Esophagus (tissue), 2 donors: ENCODE results near the gene GRAMD2B. TPM values are rescaled to one million over a fixed set of nuclear protein-coding genes. Genes with fewer than 3 reads are reported as not detected.

ENCODE experiments used
- H3K27ac ChIP-seq, 2 donors: one replicate each; pipeline ENCODE4 v1.5.1; 2013; ENCODE audit warnings: low read depth in 2 of 2, mild to moderate bottlenecking in 2 of 2, inconsistent platforms in 1 of 2, low read length in 1 of 2, moderate library complexity in 1 of 2
- H3K27me3 ChIP-seq, 2 donors: one replicate each; pipeline ENCODE4 v1.6.1; 2013; ENCODE audit warnings: low read length in 2 of 2, control low read depth in 1 of 2, mild to moderate bottlenecking in 1 of 2; ENCODE audit not compliant: insufficient read depth in 2 of 2, control insufficient read depth in 1 of 2
- H3K36me3 ChIP-seq, 2 donors: one replicate each; pipeline ENCODE4 v1.6.1; 2013; ENCODE audit warnings: low read length in 1 of 2; ENCODE audit not compliant: control insufficient read depth in 2 of 2, insufficient read depth in 2 of 2
- H3K4me1 ChIP-seq, 2 donors: one replicate each; pipeline ENCODE4 v1.6.1; 2013; ENCODE audit warnings: low read length in 1 of 2; ENCODE audit not compliant: control insufficient read depth in 2 of 2, insufficient read depth in 2 of 2
- H3K4me3 ChIP-seq, 2 donors: one replicate each; pipeline ENCODE4 v1.5.1; 2013; ENCODE audit warnings: low read length in 2 of 2, mild to moderate bottlenecking in 2 of 2, low read depth in 1 of 2, moderate library complexity in 1 of 2
- H3K9me3 ChIP-seq, 2 donors: one replicate each; pipeline ENCODE4 v1.6.1; 2013; ENCODE audit warnings: mild to moderate bottlenecking in 2 of 2, low read depth in 1 of 2, low read length in 1 of 2, moderate library complexity in 1 of 2; ENCODE audit not compliant: control insufficient read depth in 2 of 2, insufficient read depth in 1 of 2
- WGBS, 2 donors: extraction: QIAGEN DNeasy Blood & Tissue Kit; methylation state at CpG; one replicate each; pipeline ENCODE4 v1.1.7; 2013; 5-methylcytosine and 5-hydroxymethylcytosine counted together
- polyA plus RNA-seq, 2 donors: library from polyadenylated mRNA; stranded (reverse); fragments of 200-250 nt; gene quantifications; one replicate each; pipeline ENCODE4 v1.2.3, GENCODE V29; 2013
- donor health status: healthy with polysubstance abuse.
- donor health status: Bipolar disorder and iron deficiency.

GRAMD2B gene
- polyA plus RNA-seq, 2 donors, result 6.0 to 10.9 TPM

DNA sequence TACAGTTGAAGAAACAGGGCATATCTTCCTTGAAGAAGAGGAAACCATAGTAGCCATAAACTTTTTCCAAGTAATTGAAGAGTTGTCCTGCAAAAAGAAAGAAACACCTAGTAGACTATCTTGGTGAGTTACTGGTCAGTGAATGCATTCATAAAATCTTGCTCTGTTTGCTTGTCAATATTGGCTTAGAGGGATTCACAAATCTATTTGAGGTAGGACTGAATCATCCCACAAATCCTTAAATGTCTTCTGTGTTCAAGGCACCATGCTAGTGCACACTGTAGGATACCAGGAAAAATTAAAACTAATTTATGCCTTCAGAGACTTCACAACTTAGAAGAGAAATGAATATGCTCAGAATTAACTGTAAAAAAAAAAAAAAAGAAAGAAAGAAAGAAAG is 57.6 kb downstream of the GRAMD2B start:
- Histone ChIP-seq H3K36me3 (no peaks in the 10 kb centered on the region), H3K9me3 (no peaks in the 10 kb centered on the region), H3K27me3 (no peaks in the 10 kb centered on the region), H3K4me1 (no peaks in the 10 kb centered on the region), H3K27ac (no peak overlapping the region), H3K4me3 (no peak overlapping the region)

- WGBS, 2 donors, result 66 to 69% methylated on average over 2 of the region's 2 CpGs
Measured at GRCh38 chr5:126481243-126481642, 58.0 kb downstream of the GRAMD2B start.

GRCh38 chr5:126482591-126482990 is 59.4 kb downstream of the GRAMD2B start:
- no peak overlapping the region for H3K4me3 ChIP-seq
- 77 to 90% methylated on average over 1 of the region's 1 CpG for WGBS, 2 donors
- H3K27ac ChIP-seq, result no peak overlapping the region
- no peaks in the 10 kb centered on the region for H3K4me1 ChIP-seq
- no peaks in the 10 kb centered on the region for H3K9me3 ChIP-seq
- H3K36me3 ChIP-seq, result no peaks in the 10 kb centered on the region
- H3K27me3 ChIP-seq, result no peaks in the 10 kb centered on the region

More at GRCh38 chr5:126481243-126481642, 58.0 kb downstream of the GRAMD2B start:
- Histone ChIP-seq H3K9me3 (no peaks in the 10 kb centered on the region), H3K4me3 (no peak overlapping the region), H3K27ac (no peak overlapping the region), H3K4me1 (no peaks in the 10 kb centered on the region), H3K27me3 (no peaks in the 10 kb centered on the region), H3K36me3 (no peaks in the 10 kb centered on the region)

GRCh38 chr5:126483156-126483555 is 59.9 kb downstream of the GRAMD2B start:
- H3K9me3 ChIP-seq, result no peaks in the 10 kb centered on the region
- no peaks in the 10 kb centered on the region for H3K27me3 ChIP-seq
- no peaks in the 10 kb centered on the region for H3K36me3 ChIP-seq
- H3K27ac ChIP-seq, result no peak overlapping the region
- 45 to 46% methylated on average over 3 of the region's 3 CpGs for WGBS, 2 donors
- no peaks in the 10 kb centered on the region for H3K4me1 ChIP-seq
- no peak overlapping the region for H3K4me3 ChIP-seq

- Histone ChIP-seq H3K27ac (no peak overlapping the region), H3K36me3 (no peaks in the 10 kb centered on the region), H3K4me1 (no peaks in the 10 kb centered on the region), H3K4me3 (no peak overlapping the region), H3K9me3 (no peaks in the 10 kb centered on the region), H3K27me3 (no peaks in the 10 kb centered on the region)
- WGBS, 2 donors, result 89 to 91% methylated on average over 2 of the region's 2 CpGs
Measured at GRCh38 chr5:126484253-126484652, 61.0 kb downstream of the GRAMD2B start.

DNA sequence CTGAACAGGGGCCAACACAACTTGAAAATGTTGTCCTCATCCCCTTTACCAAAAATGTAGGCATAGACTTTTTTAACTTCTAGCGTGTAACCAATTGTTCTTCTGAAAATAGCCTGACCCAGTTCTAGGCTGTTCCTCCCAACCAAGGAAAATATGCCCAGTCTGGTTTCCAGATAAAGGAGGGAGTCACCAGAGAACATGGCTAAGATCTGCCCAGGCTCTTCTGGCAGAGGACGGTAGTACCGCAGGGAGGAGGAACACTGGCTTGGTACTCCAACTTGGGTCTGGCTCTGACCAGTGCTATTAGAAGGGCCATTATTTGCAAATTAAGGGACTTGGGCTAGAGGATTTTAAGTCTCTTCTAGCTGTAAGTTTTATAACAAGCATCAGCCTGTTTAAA is 63.1 kb downstream of the GRAMD2B start:
- WGBS, 2 donors, result 69 to 82% methylated on average over 3 of the region's 3 CpGs
- Histone ChIP-seq H3K9me3 (no peaks in the 10 kb centered on the region), H3K36me3 (peaks cover 0 to 1% of the 10 kb centered on the region in 2 donors), H3K4me3 (no peak overlapping the region), H3K27me3 (no peaks in the 10 kb centered on the region), H3K27ac (no peak overlapping the region), H3K4me1 (no peaks in the 10 kb centered on the region)

GRCh38 chr5:126487596-126487995 is 64.4 kb downstream of the GRAMD2B start:
- Histone ChIP-seq H3K36me3 (peaks cover 2 to 3% of the 10 kb centered on the region in 2 donors), H3K9me3 (no peaks in the 10 kb centered on the region), H3K27me3 (no peaks in the 10 kb centered on the region), H3K4me3 (no peak overlapping the region), H3K4me1 (no peaks in the 10 kb centered on the region), H3K27ac (no peak overlapping the region)

DNA sequence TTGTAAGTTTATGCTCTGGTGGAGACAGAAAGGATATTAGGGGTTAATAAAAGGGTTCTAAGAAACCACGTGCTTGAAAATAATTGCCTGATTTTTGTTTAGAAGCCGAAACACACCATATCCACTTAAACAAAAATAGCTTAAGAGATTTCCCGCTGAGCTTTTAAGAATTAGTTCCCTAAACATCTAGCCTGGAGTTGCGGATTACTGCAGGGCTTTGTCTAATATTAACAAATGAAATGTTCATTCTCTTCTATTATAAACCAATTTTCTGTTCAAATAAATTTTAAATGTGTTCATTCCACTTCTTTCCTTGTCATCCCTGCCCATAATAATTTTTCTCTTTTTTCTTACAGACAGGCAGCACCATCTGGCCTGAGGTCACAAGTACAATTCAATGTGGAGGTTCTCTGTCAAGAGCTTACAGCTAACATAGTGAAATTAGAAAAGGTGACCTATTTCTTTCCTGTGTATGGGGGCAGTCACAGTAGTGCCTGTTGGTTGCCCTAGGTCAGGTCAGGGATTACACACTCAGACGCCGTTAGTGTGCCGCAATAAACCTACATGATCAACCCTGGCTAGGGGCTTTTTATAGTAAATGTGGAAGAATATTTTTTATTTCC is 65.3 kb downstream of the GRAMD2B start:
- WGBS, 2 donors, result 67 to 77% methylated on average over 7 of the region's 7 CpGs
- no peaks in the 10 kb centered on the region for H3K27me3 ChIP-seq
- H3K36me3 ChIP-seq, result peaks cover 2 to 3% of the 10 kb centered on the region in 2 donors
- no peak overlapping the region for H3K4me3 ChIP-seq
- H3K9me3 ChIP-seq, result no peaks in the 10 kb centered on the region
- peak overlapping the region in 1 of 2 donors; percentile 8 for H3K27ac ChIP-seq
- no peaks in the 10 kb centered on the region for H3K4me1 ChIP-seq

GRCh38 chr5:126490167-126490940 is 67.1 kb downstream of the GRAMD2B start:
- no peaks in the 10 kb centered on the region for H3K9me3 ChIP-seq
- H3K36me3 ChIP-seq, result peaks cover 2 to 3% of the 10 kb centered on the region in 2 donors
- no peaks in the 10 kb centered on the region for H3K27me3 ChIP-seq
- peak overlapping the region; percentile 1 to 27 for H3K27ac ChIP-seq
- H3K4me1 ChIP-seq, result no peaks in the 10 kb centered on the region
- 50 to 76% methylated on average over 12 of the region's 12 CpGs for WGBS, 2 donors
- H3K4me3 ChIP-seq, result no peak overlapping the region

- H3K27ac ChIP-seq, result no peak overlapping the region
- no peaks in the 10 kb centered on the region for H3K4me1 ChIP-seq
- no peak overlapping the region for H3K4me3 ChIP-seq
- H3K9me3 ChIP-seq, result no peaks in the 10 kb centered on the region
- H3K36me3 ChIP-seq, result peaks cover 2 to 3% of the 10 kb centered on the region in 2 donors
- H3K27me3 ChIP-seq, result no peaks in the 10 kb centered on the region
- 79 to 82% methylated on average over 8 of the region's 8 CpGs for WGBS, 2 donors
Measured at GRCh38 chr5:126492939-126493338, 69.7 kb downstream of the GRAMD2B start.
